BLaER1 (cell line): ENCODE measurements around the gene ERICH6.

Experiments
- H3K27ac ChIP-seq: shearing (Covaris generic); formaldehyde crosslinking; 2 replicates; pipeline ENCODE4 v1.8.1; 2022
- H3K27me3 ChIP-seq: shearing (Covaris generic); formaldehyde crosslinking; 2 replicates; pipeline ENCODE4 v1.8.1; 2022
- H3K36me3 ChIP-seq: shearing (Covaris generic); formaldehyde crosslinking; 2 replicates; pipeline ENCODE4 v1.8.1; 2022
- H3K4me1 ChIP-seq: shearing (Covaris generic); formaldehyde crosslinking; 2 replicates; pipeline ENCODE4 v1.8.1; 2022
- H3K4me2 ChIP-seq: shearing (Covaris generic); formaldehyde crosslinking; 2 replicates; pipeline ENCODE4 v1.8.1; 2022
- H3K4me3 ChIP-seq: shearing (Covaris generic); formaldehyde crosslinking; 2 replicates; pipeline ENCODE4 v1.8.1; 2022
- H3K9ac ChIP-seq: shearing (Covaris generic); formaldehyde crosslinking; 2 replicates; pipeline ENCODE4 v1.8.1; 2022
- H3K9me3 ChIP-seq: shearing (Covaris generic); formaldehyde crosslinking; 2 replicates; pipeline ENCODE4 v1.8.1; 2022
- H4K20me1 ChIP-seq: shearing (Covaris generic); formaldehyde crosslinking; 2 replicates; pipeline ENCODE4 v1.8.1; 2022
- Cebpa-rat ChIP-seq: shearing (Covaris generic); IDR thresholded peaks from 2 replicates; pipeline ENCODE4 v1.8.1; 2022

Gene ERICH6

GRCh38 chr3:150620002-150620689, 83.6 kb downstream of the ERICH6 start:
- no peak for TF ChIP-seq Cebpa-rat
- H3K4me1 ChIP-seq: no peaks in the 10 kb centered on the region

GRCh38 chr3:150613709-150614480, 89.8 kb downstream of the ERICH6 start:
- Histone ChIP-seq H3K4me2 (no peak overlapping the region), H4K20me1 (peaks cover 80% of the 10 kb centered on the region), H3K4me1 (peaks cover 6% of the 10 kb centered on the region), H3K36me3 (peaks cover 73% of the 10 kb centered on the region), H3K4me3 (no peak overlapping the region), H3K9ac (no peak overlapping the region), H3K27me3 (no peaks in the 10 kb centered on the region), H3K9me3 (peaks cover 37% of the 10 kb centered on the region), H3K27ac (no peak overlapping the region)
- TF ChIP-seq Cebpa-rat: no peak

More at GRCh38 chr3:150620002-150620689, 83.6 kb downstream of the ERICH6 start:
- H3K27ac ChIP-seq: no peak overlapping the region
- no peak overlapping the region for H3K4me3 ChIP-seq
- peaks cover 41% of the 10 kb centered on the region for H3K36me3 ChIP-seq
- H3K4me2 ChIP-seq: no peak overlapping the region
- H4K20me1 ChIP-seq: peaks cover 87% of the 10 kb centered on the region
- H3K9me3 ChIP-seq: peaks cover 15% of the 10 kb centered on the region
- H3K9ac ChIP-seq: no peak overlapping the region
- no peaks in the 10 kb centered on the region for H3K27me3 ChIP-seq

DNA sequence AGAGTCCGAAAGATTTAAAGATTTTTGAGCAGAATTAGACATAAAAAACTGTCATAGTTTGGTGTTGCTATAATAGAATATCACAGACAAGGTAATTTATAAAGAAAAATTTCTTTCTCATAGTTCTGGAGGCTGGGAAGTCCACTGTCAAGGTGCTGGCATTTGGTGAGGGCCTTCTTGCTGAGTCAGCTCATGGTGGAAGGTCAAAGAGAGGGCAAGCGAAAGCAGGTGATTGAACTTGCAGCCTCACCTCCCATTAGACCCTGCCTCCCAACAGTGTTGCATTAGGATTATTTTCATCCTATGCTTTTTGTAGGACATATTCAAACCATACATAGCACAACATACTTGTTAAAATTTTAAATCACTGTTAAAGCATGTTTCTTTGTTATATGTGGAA, 90.7 kb downstream of the ERICH6 start:
- Histone ChIP-seq H3K9me3 (peaks cover 36% of the 10 kb centered on the region), H3K36me3 (peaks cover 71% of the 10 kb centered on the region), H3K4me2 (no peak overlapping the region), H3K4me3 (no peak overlapping the region), H3K9ac (no peak overlapping the region), H3K4me1 (peaks cover 11% of the 10 kb centered on the region), H3K27me3 (no peaks in the 10 kb centered on the region), H3K27ac (no peak overlapping the region), H4K20me1 (peaks cover 80% of the 10 kb centered on the region)
- no peak for TF ChIP-seq Cebpa-rat

DNA sequence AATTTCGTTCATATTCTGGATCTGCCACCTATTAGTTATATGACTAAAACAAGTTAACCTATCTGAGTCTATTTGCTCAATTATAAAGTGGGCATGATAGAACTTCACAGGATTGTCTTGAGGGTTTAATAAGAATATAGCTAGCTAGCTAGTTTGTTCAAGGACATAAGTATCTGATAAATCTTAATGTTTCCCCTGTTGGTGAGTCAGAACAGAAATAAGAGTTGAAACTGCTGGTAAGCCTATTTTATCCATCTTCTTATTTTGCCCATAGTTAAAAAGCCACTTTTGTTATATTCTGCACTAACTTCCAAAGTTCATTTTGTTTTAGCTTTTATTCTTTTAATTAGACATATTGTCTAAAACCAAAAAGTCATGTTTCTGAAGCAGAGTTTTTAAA, 91.2 kb downstream of the ERICH6 start:
- no peak overlapping the region for H3K27ac ChIP-seq
- H4K20me1 ChIP-seq: peaks cover 80% of the 10 kb centered on the region
- peaks cover 32% of the 10 kb centered on the region for H3K9me3 ChIP-seq
- no peak overlapping the region for H3K4me3 ChIP-seq
- no peak overlapping the region for H3K9ac ChIP-seq
- H3K36me3 ChIP-seq: peaks cover 70% of the 10 kb centered on the region
- H3K4me1 ChIP-seq: peaks cover 14% of the 10 kb centered on the region
- no peak overlapping the region for H3K4me2 ChIP-seq
- TF ChIP-seq Cebpa-rat: no peak
- H3K27me3 ChIP-seq: no peaks in the 10 kb centered on the region

GRCh38 chr3:150611666-150612065, 92.1 kb downstream of the ERICH6 start:
- H3K4me2 ChIP-seq: no peak overlapping the region
- TF ChIP-seq Cebpa-rat: no peak
- peaks cover 80% of the 10 kb centered on the region for H4K20me1 ChIP-seq
- H3K27me3 ChIP-seq: no peaks in the 10 kb centered on the region
- H3K9me3 ChIP-seq: peaks cover 24% of the 10 kb centered on the region
- peaks cover 22% of the 10 kb centered on the region for H3K4me1 ChIP-seq
- H3K4me3 ChIP-seq: no peak overlapping the region
- peaks cover 68% of the 10 kb centered on the region for H3K36me3 ChIP-seq
- no peak overlapping the region for H3K9ac ChIP-seq
- H3K27ac ChIP-seq: no peak overlapping the region

DNA sequence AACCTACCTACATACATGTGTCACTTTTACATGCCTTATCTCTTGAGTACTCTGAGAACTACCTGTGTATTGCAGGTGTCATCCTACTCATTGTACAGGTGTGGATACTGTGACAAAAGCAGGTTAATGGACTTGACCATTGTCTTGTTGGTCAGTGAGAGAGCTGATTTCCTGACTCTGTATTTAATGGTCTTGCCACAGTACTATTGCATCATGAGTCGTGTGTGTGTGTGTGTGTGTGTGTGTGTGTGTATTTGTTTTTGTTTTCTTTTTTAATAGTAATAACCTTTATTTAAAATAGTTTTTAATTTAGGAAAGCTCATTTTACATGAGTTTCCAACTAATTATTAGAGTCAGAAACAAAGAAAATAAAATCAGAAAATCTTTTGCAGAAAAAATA, 92.9 kb downstream of the ERICH6 start:
- Histone ChIP-seq H3K4me2 (no peak overlapping the region), H3K27ac (no peak overlapping the region), H3K36me3 (peaks cover 69% of the 10 kb centered on the region), H3K9ac (no peak overlapping the region), H3K9me3 (peaks cover 22% of the 10 kb centered on the region), H4K20me1 (peaks cover 87% of the 10 kb centered on the region), H3K4me1 (peaks cover 31% of the 10 kb centered on the region), H3K27me3 (no peaks in the 10 kb centered on the region), H3K4me3 (no peak overlapping the region)
- no peak for TF ChIP-seq Cebpa-rat

DNA sequence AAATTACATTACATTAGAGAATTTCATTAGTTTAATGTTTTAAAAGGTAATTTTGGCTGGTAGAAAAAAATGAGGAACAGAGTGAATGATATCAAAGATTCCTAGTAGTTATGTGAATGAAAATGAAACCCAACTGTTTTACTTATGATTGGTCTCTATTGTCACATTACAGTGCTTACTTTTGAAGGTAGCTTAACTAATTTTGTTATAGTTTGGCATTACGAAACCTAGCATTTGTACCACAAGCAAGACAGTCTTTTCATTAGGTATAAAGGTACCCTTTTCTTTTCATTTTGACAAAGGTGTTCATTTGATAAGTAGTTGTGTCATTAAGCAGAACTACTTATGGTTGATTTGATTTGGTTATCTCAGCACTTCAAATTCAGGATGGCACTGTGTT, 93.7 kb downstream of the ERICH6 start:
- no peak overlapping the region for H3K4me3 ChIP-seq
- peaks cover 69% of the 10 kb centered on the region for H3K36me3 ChIP-seq
- peaks cover 22% of the 10 kb centered on the region for H3K9me3 ChIP-seq
- H3K4me1 ChIP-seq: peaks cover 39% of the 10 kb centered on the region
- H3K27me3 ChIP-seq: no peaks in the 10 kb centered on the region
- no peak overlapping the region for H3K9ac ChIP-seq
- H4K20me1 ChIP-seq: peaks cover 95% of the 10 kb centered on the region
- H3K27ac ChIP-seq: no peak overlapping the region
- TF ChIP-seq Cebpa-rat: no peak
- no peak overlapping the region for H3K4me2 ChIP-seq
